Tibial nerve (tissue), 4 donors: Measurements from ENCODE around the gene TFEC. TPM values are rescaled to one million over a fixed set of nuclear protein-coding genes. Genes with fewer than 3 reads are reported as not detected.

Experiments
- DNase-seq, 2 donors: peaks; one replicate each; pipeline ENCODE4 v3.0.0-alpha.2; 2019; ENCODE audit warnings: low spot score in 2 of 2
- H3K27ac ChIP-seq, 4 donors: fragments of 200-600 bp; sonication (generic) in 3 of 4; one replicate each; pipeline ENCODE4 v1.5.1; 2017 to 2019; ENCODE audit warnings: mild to moderate bottlenecking in 1 of 4
- H3K27me3 ChIP-seq, 2 donors: fragments of 200-600 bp; sonication (generic) in 1 of 2; one replicate each; pipeline versions ENCODE4 v1.5.1 to v1.6.0; 2017 to 2019
- H3K36me3 ChIP-seq, 3 donors: fragments of 200-600 bp; sonication (generic); one replicate each; pipeline ENCODE4 v1.5.1; 2018 to 2019
- H3K4me1 ChIP-seq, 4 donors: fragments of 200-600 bp; sonication (generic) in 3 of 4; one replicate each; pipeline ENCODE4 v1.5.1; 2017 to 2019
- H3K4me3 ChIP-seq, 4 donors: fragments of 200-600 bp; sonication (generic) in 3 of 4; one replicate each; pipeline ENCODE4 v1.5.1; 2017 to 2019; ENCODE audit warnings: mild to moderate bottlenecking in 1 of 4, moderate library complexity in 1 of 4
- H3K9me3 ChIP-seq, 4 donors: fragments of 200-600 bp; sonication (generic) in 3 of 4; one replicate each; pipeline ENCODE4 v1.5.1; 2017 to 2019
- CTCF ChIP-seq, 5 experiments: fragments of 200-600 bp in 3 of 5; fragments of 450-650 bp in 2 of 5; sonication (generic) in 3 of 5; IDR thresholded peaks; one replicate each; pipeline ENCODE4 v1.5.1; 2016 to 2019; ENCODE audit warnings: antibody characterized with exemption in 5 of 5, mild to moderate bottlenecking in 3 of 5, moderate library complexity in 2 of 5
- EP300 ChIP-seq, 2 donors: sonication (generic); formaldehyde crosslinking; IDR thresholded peaks; one replicate each; pipeline ENCODE4 v1.6.1; 2017; ENCODE audit warnings: antibody characterized with exemption in 2 of 2, mild to moderate bottlenecking in 1 of 2
- POLR2A ChIP-seq, 2 donors: fragments of 450-650 bp; IDR thresholded peaks; one replicate each; pipeline ENCODE4 v1.6.1; 2017; ENCODE audit warnings: antibody characterized with exemption in 2 of 2, mild to moderate bottlenecking in 2 of 2, moderate library complexity in 2 of 2
- WGBS, 2 donors: methylation state at CpG; one replicate each; pipeline ENCODE4 v1.1.5; 2018; 5-methylcytosine and 5-hydroxymethylcytosine counted together
- total RNA-seq, 4 donors: library from RNA; depleted of rRNA; stranded (reverse); fragments of >200 nt; gene quantifications; one replicate each; pipeline ENCODE4 v1.1.0, GENCODE V29; 2016

Gene TFEC
- total RNA-seq = 1 to 10 TPM; 2.6 to 9.9 (median 4.1) TPM

GRCh38 chr7:116030651-116031276 lies at the start of gene TFEC:
Gene TFEC, minus strand, starts transcription at chr7:116030763. Its CDS starts 46,322 bp downstream, at chr7:115984441.
- Histone ChIP-seq H3K4me3 (peak within 1 kb of the TSS in 2 of 4 donors; percentile 4 to 32), H3K36me3 (no peaks in the 10 kb centered on the region), H3K9me3 (no peaks in the 10 kb centered on the region), H3K27ac (no peak within 1 kb of the TSS), H3K27me3 (no peaks in the 10 kb centered on the region), H3K4me1 (no peaks in the 10 kb centered on the region)
- WGBS, 2 donors = 38 to 44% methylated on average over 3 of the region's 3 CpGs
- TF ChIP-seq EP300 (IDR thresholded peaks at IDR 0.05) (peak in 1 of 2 donors; percentile 44), CTCF (IDR thresholded peaks at IDR 0.05) (no peak)
- no peak for DNase-seq

- DNase-seq = no peak
- H3K27ac ChIP-seq = no peak overlapping the region
- H3K4me3 ChIP-seq = no peak overlapping the region
- no peaks in the 10 kb centered on the region for H3K9me3 ChIP-seq
- TF ChIP-seq POLR2A (IDR thresholded peaks at IDR 0.05) (no peak), EP300 (IDR thresholded peaks at IDR 0.05) (no peak), CTCF (IDR thresholded peaks at IDR 0.05) (no peak)
- H3K27me3 ChIP-seq = no peaks in the 10 kb centered on the region
- H3K4me1 ChIP-seq = no peaks in the 10 kb centered on the region
- H3K36me3 ChIP-seq = no peaks in the 10 kb centered on the region
- WGBS, 2 donors = 80 to 90% methylated on average over 5 of the region's 5 CpGs
Measured at GRCh38 chr7:116075351-116076145, 45.0 kb upstream of the TFEC start.

- H3K27me3 ChIP-seq = no peaks in the 10 kb centered on the region
- no peak overlapping the region for H3K4me3 ChIP-seq
- H3K9me3 ChIP-seq = no peaks in the 10 kb centered on the region
- no peak for TF ChIP-seq EP300 (IDR thresholded peaks at IDR 0.05)
- TF ChIP-seq POLR2A (IDR thresholded peaks at IDR 0.05) = no peak
- no peak for TF ChIP-seq CTCF (IDR thresholded peaks at IDR 0.05)
- no peaks in the 10 kb centered on the region for H3K36me3 ChIP-seq
- H3K27ac ChIP-seq = no peak overlapping the region
- H3K4me1 ChIP-seq = no peaks in the 10 kb centered on the region
- DNase-seq = no peak
Measured at GRCh38 chr7:116071629-116072028, 41.1 kb upstream of the TFEC start.

GRCh38 chr7:116064179-116064578 lies 33.6 kb upstream of the TFEC start:
- Histone ChIP-seq H3K27ac (no peak overlapping the region), H3K9me3 (peaks cover 0 to 5% (median 0%) of the 10 kb centered on the region in 4 donors), H3K36me3 (no peaks in the 10 kb centered on the region), H3K27me3 (no peaks in the 10 kb centered on the region), H3K4me1 (no peaks in the 10 kb centered on the region), H3K4me3 (no peak overlapping the region)
- DNase-seq = no peak
- TF ChIP-seq CTCF (IDR thresholded peaks at IDR 0.05) = no peak
- no peak for TF ChIP-seq EP300 (IDR thresholded peaks at IDR 0.05)
- 84 to 86% methylated on average over 1 of the region's 1 CpG for WGBS, 2 donors

GRCh38 chr7:116062666-116063065 lies 32.1 kb upstream of the TFEC start:
- Histone ChIP-seq H3K27me3 (no peaks in the 10 kb centered on the region), H3K9me3 (peaks cover 0 to 5% (median 0%) of the 10 kb centered on the region in 4 donors), H3K36me3 (no peaks in the 10 kb centered on the region), H3K27ac (no peak overlapping the region), H3K4me1 (no peaks in the 10 kb centered on the region), H3K4me3 (no peak overlapping the region)
- no peak for TF ChIP-seq CTCF (IDR thresholded peaks at IDR 0.05)
- no peak for TF ChIP-seq POLR2A (IDR thresholded peaks at IDR 0.05)
- no peak for TF ChIP-seq EP300 (IDR thresholded peaks at IDR 0.05)
- WGBS, 2 donors = 78 to 83% methylated on average over 2 of the region's 2 CpGs
- no peak for DNase-seq
